Activated CD4-positive, CD25-positive, alpha-beta regulatory T cell treated with anti-CD3 and anti-CD28 coated beads, Interleukin-2, amount 50 U/mL, for 24 hours (primary cell): ENCODE measurements around the gene FLNA.

Experiments
- ATAC-seq, 2 donors: fragments of 150-1000 bp; cut with Tn5 transposase; one replicate each; pipeline ENCODE4 v1.10.0; 2021; ENCODE audit warnings: mild to moderate bottlenecking in 1 of 2, moderate library complexity in 1 of 2

Gene FLNA

DNA sequence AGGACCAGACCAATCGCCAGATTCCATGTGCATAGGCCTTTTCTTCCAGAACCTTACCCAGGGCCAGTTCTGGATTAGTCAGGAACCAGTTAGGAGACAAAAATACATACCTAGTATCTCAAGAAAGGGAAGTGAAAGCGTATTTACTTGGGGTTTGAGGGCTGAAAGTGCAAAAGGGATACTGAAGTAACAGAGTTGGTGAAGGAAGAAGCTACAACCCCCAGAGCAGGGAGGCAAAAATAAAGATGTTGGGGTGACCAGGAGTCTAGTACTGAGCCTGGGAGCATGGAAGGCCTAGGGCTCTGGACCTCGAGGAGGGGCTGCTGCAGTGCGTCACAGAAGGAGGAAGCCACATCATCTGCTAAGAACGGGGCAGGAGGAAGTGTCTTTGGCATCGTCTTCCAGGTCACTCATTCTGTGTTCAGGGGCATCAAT lies 40.6 kb downstream of the FLNA start:
- ATAC-seq: no peak

GRCh38 chrX:154333116-154333515 lies 41.3 kb downstream of the FLNA start:
- no peak for ATAC-seq

DNA sequence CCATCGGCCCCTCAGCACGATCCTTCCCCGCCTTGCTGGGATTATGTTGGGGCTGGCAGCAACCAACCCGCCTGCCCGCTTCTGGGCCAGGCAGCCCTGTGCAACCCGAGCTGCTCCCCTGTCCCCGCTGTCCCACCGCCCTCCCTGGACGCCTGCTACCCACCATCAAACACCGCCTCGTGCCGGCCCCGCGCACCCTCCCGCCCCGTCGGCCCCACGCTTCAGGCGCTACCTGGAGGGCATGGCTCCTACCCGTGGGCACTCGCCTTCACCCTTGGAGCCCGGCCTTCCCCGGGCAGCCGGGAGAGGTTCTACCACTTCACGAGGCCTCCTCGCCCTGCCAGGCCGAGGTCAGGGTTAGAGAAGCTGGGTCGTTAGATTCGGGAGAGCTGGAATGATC lies 41.9 kb downstream of the FLNA start:
- no peak for ATAC-seq

DNA sequence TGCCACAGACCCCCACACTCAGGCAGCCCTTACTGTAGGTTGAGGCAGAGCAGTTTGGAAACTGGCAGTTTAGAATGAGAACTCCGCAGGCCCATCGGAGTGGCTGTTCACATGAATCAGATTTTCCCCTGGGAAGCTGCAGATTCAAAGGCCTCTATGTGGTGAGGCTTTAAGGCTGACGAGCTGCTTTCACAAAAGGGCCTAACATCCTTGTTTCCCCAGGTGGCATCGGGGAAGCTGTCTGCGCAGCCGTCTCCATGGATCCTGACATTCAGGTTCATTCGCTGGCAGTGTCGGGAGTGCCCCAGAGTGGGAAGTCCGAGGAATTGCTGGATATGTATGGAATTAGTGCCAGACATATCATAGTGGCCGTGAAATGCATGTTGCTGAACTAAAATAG lies 45.1 kb downstream of the FLNA start:
- ATAC-seq: no peak

DNA sequence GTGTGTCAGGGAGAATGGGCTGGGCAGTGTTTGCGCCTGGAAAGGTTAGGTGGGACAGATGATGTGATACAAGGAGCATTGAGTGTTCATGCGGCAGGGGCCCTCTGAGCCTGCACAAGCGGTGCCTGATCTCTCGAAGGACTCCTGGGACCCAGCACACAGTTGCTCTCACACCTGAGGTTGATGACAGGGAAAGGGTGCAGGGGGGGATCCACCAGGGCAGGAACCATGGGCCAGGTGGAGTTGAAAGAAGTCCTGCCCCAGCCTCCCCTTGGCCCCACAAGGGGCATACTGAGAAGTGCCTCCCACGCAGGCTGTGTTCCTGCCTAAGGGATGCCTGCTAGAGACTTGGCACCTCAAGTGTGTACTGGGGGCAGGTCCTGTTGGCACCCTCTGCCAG lies 45.8 kb downstream of the FLNA start:
- no peak for ATAC-seq

- peak; percentile 60 to 63 for ATAC-seq
These were observed 47.2 kb downstream of the FLNA start for GRCh38 chrX:154327038-154327820.

GRCh38 chrX:154325541-154325940 lies 48.9 kb downstream of the FLNA start:
- no peak for ATAC-seq

DNA sequence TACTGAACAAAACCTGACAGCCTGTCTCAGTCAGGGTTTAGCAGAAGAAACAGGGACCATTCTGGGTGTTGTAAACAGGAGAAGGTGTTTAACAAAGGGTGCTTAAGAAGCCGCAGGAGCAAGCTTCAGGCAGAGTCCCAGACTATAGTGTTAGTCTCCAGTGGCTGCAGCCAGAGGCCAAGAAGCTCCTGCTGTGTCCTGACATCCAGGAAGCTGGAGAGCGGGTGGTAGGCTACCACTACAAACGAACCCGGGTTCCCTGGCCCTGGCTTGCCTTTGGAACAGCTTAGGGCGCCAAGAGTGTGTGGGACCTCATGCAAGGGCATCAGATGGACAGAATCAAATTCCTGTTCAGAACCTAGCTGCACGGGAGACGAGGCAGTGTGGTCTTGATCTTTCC lies 50.9 kb downstream of the FLNA start:
- ATAC-seq: no peak

DNA sequence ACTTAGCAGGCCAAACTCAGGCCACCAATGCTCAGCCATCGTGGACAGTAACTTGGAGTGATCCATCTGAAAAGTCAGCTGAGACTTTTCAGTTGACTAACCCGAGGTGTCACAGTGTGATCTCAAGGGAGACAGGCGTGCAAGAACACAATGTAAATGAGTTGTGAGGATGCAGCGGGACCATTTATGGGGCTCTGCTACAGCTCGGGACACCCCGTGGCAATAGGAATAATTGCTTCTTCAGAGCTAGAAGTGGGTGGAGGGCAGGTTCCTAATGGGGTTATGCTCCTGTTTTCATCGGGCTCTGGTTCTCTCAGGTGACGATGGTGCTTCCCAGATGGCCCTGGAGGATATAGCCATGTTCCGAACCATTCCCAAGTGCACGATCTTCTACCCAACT lies 51.5 kb downstream of the FLNA start:
- ATAC-seq: no peak

- ATAC-seq: no peak
These were observed 52.8 kb downstream of the FLNA start for GRCh38 chrX:154321594-154321993.

GRCh38 chrX:154321152-154321551 lies 53.3 kb downstream of the FLNA start:
- no peak for ATAC-seq

DNA sequence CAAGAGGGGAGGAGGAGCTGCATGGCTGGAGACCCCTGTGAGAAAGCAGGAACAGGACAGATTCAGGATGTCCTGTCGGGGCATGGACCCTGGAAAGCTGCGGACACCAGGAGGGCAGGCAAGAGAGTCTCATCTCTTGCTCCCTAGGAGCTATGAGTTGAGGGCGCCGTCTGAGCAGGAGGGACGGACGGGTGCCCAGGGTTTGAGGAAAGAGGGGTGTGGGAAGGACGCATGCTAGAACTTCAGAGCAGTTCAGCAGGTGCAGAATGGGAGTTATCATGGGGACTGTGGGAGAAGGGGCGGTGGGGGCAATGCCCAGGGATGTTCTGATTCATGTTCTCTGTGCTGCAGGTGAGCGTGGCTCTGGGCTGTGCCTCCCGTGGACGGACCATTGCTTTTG lies 54.0 kb downstream of the FLNA start:
- no peak for ATAC-seq

GRCh38 chrX:154317391-154317995 lies 56.9 kb downstream of the FLNA start:
- ATAC-seq: no peak

GRCh38 chrX:154315416-154315815 lies 59.0 kb downstream of the FLNA start:
- ATAC-seq: no peak

- peak; percentile 74 to 84 for ATAC-seq
These were observed 61.3 kb downstream of the FLNA start for GRCh38 chrX:154313147-154313546.

DNA sequence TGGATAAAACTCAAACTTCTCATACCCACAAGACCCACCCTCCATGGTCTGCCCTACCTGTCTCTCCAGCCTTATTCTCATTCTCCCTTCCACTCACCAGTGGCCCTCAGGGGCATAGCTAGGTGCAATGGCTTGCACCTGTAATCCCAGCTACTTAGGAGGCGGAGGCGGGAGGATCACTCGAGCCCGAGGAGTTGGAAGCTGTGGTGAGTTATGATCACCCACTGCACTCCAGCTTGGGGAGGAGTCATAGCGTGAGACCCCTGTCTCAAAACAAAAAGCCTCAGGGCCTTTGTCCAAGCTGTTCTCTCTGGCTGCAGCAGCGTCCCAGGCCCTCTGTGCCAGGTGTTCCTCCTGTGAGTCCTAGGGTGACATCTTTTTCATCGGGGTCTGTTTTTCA lies 62.3 kb downstream of the FLNA start:
- ATAC-seq: no peak

GRCh38 chrX:154310616-154311536 lies 63.6 kb downstream of the FLNA start:
- no peak for ATAC-seq

DNA sequence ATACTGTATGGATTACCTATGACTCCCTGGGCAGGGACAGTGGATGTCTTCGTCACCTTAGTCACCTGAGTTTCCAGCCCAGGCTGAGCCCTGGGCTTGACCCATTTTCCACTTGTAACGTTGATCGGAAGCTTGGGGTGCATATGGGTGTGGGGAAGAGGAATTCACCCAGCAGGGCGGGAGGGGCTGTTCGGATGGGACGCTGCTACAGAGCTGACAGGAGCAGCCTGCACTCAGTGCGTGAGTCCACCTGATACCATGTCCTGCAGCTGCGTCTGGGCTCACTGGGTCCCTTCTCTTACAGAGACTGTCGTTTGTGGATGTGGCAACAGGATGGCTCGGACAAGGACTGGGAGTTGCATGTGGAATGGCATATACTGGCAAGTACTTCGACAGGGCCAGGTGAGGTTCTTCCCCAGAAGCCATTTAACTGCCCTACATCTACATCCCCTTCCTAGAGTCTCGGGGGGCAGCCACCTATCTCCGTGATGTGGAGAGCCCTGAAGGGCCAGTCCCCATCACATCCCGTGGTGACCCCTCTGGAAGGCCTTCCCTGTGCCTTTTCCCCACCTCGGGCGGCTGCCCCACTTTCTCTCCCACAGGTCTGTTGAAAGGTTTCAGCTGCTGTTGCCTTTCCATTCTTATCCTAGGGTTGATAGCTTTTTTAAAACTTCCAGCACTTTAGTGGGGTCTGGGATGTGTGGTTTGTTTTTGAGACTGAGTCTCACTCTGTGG lies 65.2 kb downstream of the FLNA start:
- no peak for ATAC-seq

DNA sequence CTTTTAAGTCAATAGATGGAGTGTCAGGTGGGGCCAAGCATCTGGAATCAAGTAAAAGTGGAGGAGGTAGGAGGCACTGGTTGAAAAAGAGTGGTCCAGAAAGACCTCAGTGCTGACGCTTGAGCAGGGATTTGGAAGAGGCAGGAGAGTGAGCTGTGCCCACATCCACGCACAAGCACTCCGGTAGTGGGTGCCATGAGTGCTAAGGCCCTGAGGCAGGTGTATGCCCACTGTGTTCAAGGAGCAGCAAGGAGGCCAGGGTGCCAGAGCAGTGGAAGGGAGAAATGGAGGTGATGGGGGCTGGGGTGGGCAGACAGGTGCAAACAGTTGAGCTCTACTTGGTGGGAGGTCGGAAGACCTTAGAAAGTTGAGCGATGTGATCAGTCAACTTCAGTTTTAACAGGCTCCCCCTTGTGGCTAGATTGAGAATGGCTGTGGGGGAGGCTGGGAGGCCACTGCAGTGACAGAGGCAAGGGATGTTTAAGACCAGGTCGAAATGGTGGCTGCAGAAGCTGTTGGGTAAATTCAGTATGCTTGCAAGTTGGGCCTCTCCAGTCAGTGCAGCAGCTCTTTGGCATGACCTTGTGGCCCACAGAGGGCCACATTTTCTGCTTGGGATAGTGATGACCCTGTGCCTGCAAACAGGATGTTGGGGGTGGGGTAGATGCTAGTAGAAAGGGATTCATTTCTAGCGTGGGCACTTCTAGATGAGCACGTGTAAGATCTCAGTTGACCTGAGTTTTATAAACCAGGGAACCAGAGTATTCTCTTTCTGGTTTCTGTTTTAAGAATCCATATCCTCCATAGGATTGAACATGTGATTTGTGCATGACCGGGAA lies 66.1 kb downstream of the FLNA start:
- ATAC-seq: peak; percentile 59 to 74

DNA sequence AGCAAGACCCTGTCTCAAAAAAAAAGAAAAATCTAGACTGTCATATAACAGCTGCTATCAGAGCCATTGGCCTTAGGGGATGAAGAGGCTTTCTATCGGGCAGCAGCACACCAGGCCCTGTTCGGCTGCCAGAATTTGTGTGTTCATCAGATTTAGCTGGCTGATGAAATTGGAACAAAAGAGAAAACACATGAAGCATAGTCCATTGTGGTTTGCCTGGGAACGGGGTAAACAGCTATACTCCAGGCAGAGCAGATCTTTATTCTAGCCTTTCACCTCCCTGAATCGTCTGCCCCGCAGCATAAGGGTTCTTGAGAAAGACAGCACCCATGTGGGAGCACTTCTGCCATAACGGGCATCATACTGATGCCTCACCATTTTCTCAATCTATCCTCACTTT lies 67.2 kb downstream of the FLNA start:
- ATAC-seq: no peak

DNA sequence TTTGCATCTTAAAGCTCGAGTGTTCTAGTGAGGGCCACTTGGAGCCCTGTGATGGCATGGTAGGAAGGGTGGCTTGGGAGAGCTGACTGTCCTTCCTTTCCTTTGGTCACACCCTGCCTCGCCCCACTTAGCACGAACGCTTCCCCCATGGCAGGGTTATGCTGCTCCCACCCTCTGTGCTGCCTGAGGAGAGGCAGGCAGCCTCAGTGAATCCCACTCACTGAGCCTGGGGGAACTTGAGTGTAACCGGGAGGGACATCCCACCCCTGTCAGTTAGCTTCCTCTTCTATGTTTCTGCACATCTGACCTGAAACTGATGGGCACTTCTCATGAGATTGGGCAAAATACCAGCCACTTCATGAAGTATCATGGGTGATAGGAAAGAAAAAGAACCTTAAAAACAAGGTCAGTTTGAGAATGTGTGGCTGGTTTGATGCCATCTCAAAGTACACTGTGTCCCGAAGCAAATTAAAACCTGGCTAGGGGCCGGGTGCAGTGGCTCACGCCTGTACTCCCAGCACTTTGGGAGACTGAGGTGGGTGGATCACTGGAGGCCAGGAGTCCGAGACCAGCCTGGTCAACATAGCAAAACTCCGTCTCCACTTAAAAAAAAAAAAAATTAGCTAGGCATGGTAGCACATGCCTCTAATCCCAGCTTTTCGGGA lies 68.8 kb downstream of the FLNA start:
- ATAC-seq: no peak
